ENCODE measurements around the gene APOC1.

GRCh38 chr19:44884566-44884965 lies 29.8 kb upstream of the APOC1 start:
- TF ChIP-seq GABPA (IDR thresholded peaks at IDR 0.05; ENCODE audit: low read depth): no peak
- TF ChIP-seq, protein P1, sequence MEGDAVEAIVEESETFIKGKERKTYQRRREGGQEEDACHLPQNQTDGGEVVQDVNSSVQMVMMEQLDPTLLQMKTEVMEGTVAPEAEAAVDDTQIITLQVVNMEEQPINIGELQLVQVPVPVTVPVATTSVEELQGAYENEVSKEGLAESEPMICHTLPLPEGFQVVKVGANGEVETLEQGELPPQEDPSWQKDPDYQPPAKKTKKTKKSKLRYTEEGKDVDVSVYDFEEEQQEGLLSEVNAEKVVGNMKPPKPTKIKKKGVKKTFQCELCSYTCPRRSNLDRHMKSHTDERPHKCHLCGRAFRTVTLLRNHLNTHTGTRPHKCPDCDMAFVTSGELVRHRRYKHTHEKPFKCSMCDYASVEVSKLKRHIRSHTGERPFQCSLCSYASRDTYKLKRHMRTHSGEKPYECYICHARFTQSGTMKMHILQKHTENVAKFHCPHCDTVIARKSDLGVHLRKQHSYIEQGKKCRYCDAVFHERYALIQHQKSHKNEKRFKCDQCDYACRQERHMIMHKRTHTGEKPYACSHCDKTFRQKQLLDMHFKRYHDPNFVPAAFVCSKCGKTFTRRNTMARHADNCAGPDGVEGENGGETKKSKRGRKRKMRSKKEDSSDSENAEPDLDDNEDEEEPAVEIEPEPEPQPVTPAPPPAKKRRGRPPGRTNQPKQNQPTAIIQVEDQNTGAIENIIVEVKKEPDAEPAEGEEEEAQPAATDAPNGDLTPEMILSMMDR (IDR thresholded peaks at IDR 0.05): no peak
